ENCODE measurements around the gene ERN2. TPM values are rescaled to one million over a fixed set of nuclear protein-coding genes. Genes with fewer than 3 reads are reported as not detected.
A peak's percentile ranks its signal among the peaks of the same experiment; 100 is the strongest.

Gene ERN2
- total RNA-seq, 2 donors from 2014 or later, result 1.3 to 1.4 TPM

DNA sequence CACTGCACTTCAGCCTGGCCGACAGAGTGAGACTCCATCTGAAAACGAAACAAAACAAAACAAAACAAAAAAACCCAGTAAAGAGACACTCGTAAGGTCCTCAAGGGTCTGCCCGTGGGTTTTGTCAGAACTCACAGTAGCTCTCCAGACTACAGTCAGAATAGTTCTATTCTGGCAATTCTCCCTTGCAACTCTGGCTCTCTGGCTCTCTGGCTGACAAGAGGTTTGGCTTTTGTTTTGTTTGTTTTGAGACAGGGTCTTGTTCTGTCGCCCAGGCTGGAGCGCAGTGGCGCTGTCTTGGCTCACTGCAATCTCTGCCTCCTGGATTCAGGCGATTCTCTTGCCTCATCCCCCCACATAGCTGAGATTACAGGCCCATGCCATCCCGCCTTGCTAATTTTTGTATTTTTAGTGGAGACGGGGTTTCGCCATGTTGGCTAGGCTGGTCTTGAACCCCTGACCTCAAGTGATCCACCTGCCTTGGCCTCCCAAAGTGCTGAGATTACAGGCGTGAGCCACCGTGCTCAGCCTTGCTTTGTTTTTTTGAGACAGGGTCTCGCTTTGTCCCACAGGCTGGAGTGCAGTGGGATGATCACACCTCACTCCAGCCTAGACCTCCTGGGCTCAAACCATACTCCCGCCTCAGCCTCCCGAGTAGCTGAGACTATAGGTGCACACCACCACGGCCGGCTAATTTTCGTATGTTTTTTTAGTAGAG is 21.3 kb upstream of the ERN2 start:
- TF ChIP-seq CTCF (conservative IDR thresholded peaks at IDR 0.05), result no peak
- no peak for DNase-seq
- no peak overlapping the region for H3K9ac ChIP-seq (ENCODE audit: extremely low read depth, low read length, poor library complexity, severe bottlenecking)
- H3K27ac ChIP-seq (ENCODE audit: low read depth, low read length), result no peak overlapping the region
- Mint-ChIP-seq H3K4me3 (no peak overlapping the region), H3K36me3 (ENCODE audit: low read depth) (no peaks in the 10 kb centered on the region), H3K27me3 (ENCODE audit: insufficient read depth) (peaks cover 10% of the 10 kb centered on the region), H3K9me3 (no peaks in the 10 kb centered on the region), H3K4me1 (no peaks in the 10 kb centered on the region), H3K27ac (no peak overlapping the region)
- H3K4me3 ChIP-seq (ENCODE audit: low read length), result no peak overlapping the region
- H3K36me3 ChIP-seq (ENCODE audit: control insufficient read depth, insufficient read depth, low read length), result no peaks in the 10 kb centered on the region
- no peaks in the 10 kb centered on the region for H3K27me3 ChIP-seq (ENCODE audit: control insufficient read depth, insufficient read depth, low read length, poor library complexity, severe bottlenecking)
- no peaks in the 10 kb centered on the region for H3K4me1 ChIP-seq (ENCODE audit: control insufficient read depth, insufficient read depth, low read length)
- whole genome bisulfite sequencing, 2 experiments (ENCODE audit: insufficient coverage in 1 of 2, insufficient read length in 1 of 2), result 91 to 93% methylated on average over 16 to 19 of the region's 19 CpGs
- H3K9me3 ChIP-seq (ENCODE audit: control insufficient read depth, low read length), result no peaks in the 10 kb centered on the region

DNA sequence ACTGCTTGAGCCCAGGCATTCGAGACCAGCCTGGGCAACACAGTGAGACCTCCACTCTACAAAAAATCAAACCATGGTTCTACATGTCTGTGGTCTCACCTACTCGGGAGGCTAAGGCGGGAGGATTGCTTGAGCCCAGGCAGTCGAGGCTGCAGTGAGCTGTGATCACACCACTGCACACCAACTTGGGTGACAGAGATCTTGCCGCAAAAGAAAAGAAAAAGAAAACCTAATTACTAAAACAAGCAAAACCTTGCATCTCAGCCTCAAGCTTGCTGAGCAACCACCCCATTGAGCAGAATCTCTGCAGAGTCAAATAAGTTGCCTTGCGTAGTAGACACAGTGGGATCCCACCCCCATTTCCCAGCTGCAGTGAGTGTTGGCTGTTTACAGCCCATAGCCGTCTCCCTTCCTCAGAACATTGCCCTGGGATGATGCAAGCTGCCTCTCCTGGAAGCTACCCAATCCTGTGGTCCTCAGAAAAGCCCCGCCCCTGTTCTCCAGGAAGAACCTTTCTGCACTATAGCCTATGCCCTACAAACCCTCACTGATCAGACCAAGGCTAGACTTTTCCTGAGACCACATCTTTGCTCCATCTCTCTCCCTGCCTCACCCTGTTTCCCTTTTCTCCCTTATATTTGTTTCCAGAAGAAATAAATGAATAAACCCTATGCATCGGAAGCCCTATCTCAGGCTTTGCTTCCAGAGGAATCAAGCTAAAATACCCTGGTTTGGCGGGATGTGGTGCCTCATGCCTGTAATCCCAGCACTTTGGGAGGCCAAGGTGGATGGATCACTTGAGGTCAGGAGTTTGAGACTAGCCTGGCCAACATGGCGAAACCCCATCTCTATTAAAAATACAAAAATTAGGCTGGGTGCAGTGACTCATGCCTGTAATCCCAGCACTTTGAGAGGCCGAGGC is 16.7 kb upstream of the ERN2 start:
- no peaks in the 10 kb centered on the region for H3K27me3 ChIP-seq (ENCODE audit: control insufficient read depth, insufficient read depth, low read length, poor library complexity, severe bottlenecking)
- DNase-seq, result peak; percentile 78
- H3K4me1 ChIP-seq (ENCODE audit: control insufficient read depth, insufficient read depth, low read length), result no peaks in the 10 kb centered on the region
- no peak for TF ChIP-seq CTCF (conservative IDR thresholded peaks at IDR 0.05)
- 87 to 90% methylated on average over 6 to 12 of the region's 12 CpGs for WGBS, 2 experiments (ENCODE audit: insufficient coverage in 1 of 2, insufficient read length in 1 of 2)
- Mint-ChIP-seq H3K4me1 (no peaks in the 10 kb centered on the region), H3K9me3 (peaks cover 1% of the 10 kb centered on the region), H3K4me3 (no peak overlapping the region), H3K36me3 (ENCODE audit: low read depth) (no peaks in the 10 kb centered on the region), H3K27ac (no peak overlapping the region), H3K27me3 (ENCODE audit: insufficient read depth) (peaks cover 8% of the 10 kb centered on the region)
- H3K27ac ChIP-seq (ENCODE audit: low read depth, low read length), result no peak overlapping the region
- no peak overlapping the region for H3K9ac ChIP-seq (ENCODE audit: extremely low read depth, low read length, poor library complexity, severe bottlenecking)
- H3K9me3 ChIP-seq (ENCODE audit: control insufficient read depth, low read length), result no peaks in the 10 kb centered on the region
- H3K4me3 ChIP-seq (ENCODE audit: low read length), result no peak overlapping the region
- no peaks in the 10 kb centered on the region for H3K36me3 ChIP-seq (ENCODE audit: control insufficient read depth, insufficient read depth, low read length)

GRCh38 chr16:23728112-23728477 is 15.1 kb upstream of the ERN2 start:
- peaks cover 14% of the 10 kb centered on the region for H3K9me3 Mint-ChIP-seq
- no peaks in the 10 kb centered on the region for H3K9me3 ChIP-seq (ENCODE audit: control insufficient read depth, low read length)
- DNase-seq, result no peak
- no peak overlapping the region for H3K9ac ChIP-seq (ENCODE audit: extremely low read depth, low read length, poor library complexity, severe bottlenecking)
- no peak overlapping the region for H3K27ac ChIP-seq (ENCODE audit: low read depth, low read length)
- peaks cover 7% of the 10 kb centered on the region for H3K27me3 Mint-ChIP-seq (ENCODE audit: insufficient read depth)
- H3K4me1 ChIP-seq (ENCODE audit: control insufficient read depth, insufficient read depth, low read length), result no peaks in the 10 kb centered on the region
- no peaks in the 10 kb centered on the region for H3K4me1 Mint-ChIP-seq
- H3K4me3 ChIP-seq (ENCODE audit: low read length), result no peak overlapping the region
- H3K36me3 Mint-ChIP-seq (ENCODE audit: low read depth), result no peaks in the 10 kb centered on the region
- H3K27ac Mint-ChIP-seq, result no peak overlapping the region
- peak; percentile 4 for TF ChIP-seq CTCF (conservative IDR thresholded peaks at IDR 0.05)
- H3K27me3 ChIP-seq (ENCODE audit: control insufficient read depth, insufficient read depth, low read length, poor library complexity, severe bottlenecking), result no peaks in the 10 kb centered on the region
- no peaks in the 10 kb centered on the region for H3K36me3 ChIP-seq (ENCODE audit: control insufficient read depth, insufficient read depth, low read length)
- WGBS, 2 experiments (ENCODE audit: insufficient coverage in 1 of 2, insufficient read length in 1 of 2), result 62 to 63% methylated on average over 8 of the region's 10 CpGs
- no peak overlapping the region for H3K4me3 Mint-ChIP-seq

All from endodermal cell (in vitro differentiated cells).